SK-MEL-5 (cell line): ENCODE measurements around the gene ERBB4. TPM values are rescaled to one million over a fixed set of nuclear protein-coding genes. Genes with fewer than 3 reads are reported as not detected.
"Not testable (repeated sequence)": the region's sequence is repeated elsewhere in the genome, so short reads cannot be mapped to it uniquely, and the experiment has no call there.

Experiments used
- DNase-seq: peaks from one replicate; pipeline ENCODE4 v3.0.0-alpha.2; 2016; ENCODE audit warnings: low read depth, low spot score
- in situ Hi-C: cut with HindIII; loops from 2 replicates; pipeline ENCODE4 v1.10.0; 2016; ENCODE audit warnings: low sequenced_read_pairs, high pct_unique_total_duplicates, low pct_unique_long_range_greater_than_20kb
- total RNA-seq: library from RNA; depleted of rRNA; stranded (reverse); fragments of >200 nt; shearing (Covaris generic); gene quantifications from 2 replicates; pipeline ENCODE4 v1.2.3, GENCODE V29; 2014

The ERBB4 gene
- total RNA-seq, 1 experiment from 2014 or later: 0.32 TPM

DNA sequence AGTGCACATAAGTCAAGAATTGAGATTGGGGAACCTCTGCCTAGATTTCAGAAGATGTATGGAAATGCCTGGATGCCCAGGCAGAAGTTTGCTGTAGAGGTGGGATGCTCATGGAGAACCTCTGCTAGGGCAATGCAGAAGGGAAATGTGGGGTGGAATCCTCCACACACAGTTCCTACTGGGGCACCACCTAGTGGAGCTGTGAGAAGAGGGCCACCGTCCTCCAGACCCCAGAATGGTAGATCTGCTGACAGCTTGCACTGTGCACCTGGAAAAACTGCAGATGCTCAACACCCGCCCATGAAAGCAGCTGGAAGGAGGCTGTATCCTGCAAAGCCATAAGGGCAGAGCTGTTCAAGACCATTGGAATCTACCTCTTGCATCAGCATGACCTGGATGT is 71.1 kb downstream of the ERBB4 start:
- in situ Hi-C loops, DNase-seq: not testable (repeated sequence)

GRCh38 chr2:212465456-212465855 is 73.1 kb downstream of the ERBB4 start:
- in situ Hi-C loops: no loop called here
- no peak for DNase-seq

DNA sequence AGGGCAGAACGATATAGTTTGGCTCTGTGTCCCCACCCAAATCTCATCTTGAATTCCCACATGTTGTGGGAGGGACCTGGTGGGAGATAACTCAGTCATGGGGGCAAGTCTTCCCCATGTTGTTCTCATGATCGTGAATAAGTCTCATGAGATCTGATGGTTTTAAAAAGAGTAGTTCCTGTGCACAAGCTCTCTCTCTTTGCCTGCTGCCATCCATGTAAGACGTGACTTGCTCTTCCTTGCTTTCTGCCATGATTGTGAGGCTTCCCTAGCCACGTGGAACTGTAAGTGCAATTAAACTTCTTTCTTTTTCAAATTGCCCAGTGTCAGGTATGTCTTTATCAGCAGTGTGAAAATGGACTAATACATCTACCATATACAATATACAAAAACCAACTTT is 76.9 kb downstream of the ERBB4 start:
- DNase-seq, in situ Hi-C loops: not testable (repeated sequence)

DNA sequence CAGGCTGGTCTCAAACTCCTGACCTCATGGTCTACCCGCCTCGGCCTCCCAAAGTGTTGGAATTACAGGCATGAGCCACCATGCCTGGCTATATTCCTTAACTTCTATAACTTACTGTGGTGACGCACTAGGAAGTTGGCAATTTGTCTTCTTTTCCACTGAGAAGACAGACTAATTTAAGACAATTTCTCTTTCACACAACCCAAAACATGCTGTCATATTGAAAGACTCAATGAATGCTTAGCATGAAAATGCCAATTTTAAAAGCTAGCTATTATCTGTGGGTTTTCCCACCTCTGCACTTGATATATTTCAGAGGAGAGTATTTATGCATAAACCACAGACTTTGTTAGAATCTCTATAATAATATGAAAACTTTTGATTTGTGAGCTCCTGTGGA is 84.5 kb downstream of the ERBB4 start:
- DNase-seq: no peak
- in situ Hi-C loops: no loop called here

GRCh38 chr2:212451786-212452231 is 86.8 kb downstream of the ERBB4 start:
- peak; percentile 79 for DNase-seq
- in situ Hi-C loops: no loop called here

GRCh38 chr2:212448698-212449097 is 89.9 kb downstream of the ERBB4 start:
- no peak for DNase-seq
- in situ Hi-C loops: no loop called here

GRCh38 chr2:212441821-212442220 is 96.8 kb downstream of the ERBB4 start:
- DNase-seq: no peak
- in situ Hi-C loops: no loop called here

- in situ Hi-C loops: no loop called here
- DNase-seq: no peak
Observed at GRCh38 chr2:212441141-212441540, 97.5 kb downstream of the ERBB4 start.

DNA sequence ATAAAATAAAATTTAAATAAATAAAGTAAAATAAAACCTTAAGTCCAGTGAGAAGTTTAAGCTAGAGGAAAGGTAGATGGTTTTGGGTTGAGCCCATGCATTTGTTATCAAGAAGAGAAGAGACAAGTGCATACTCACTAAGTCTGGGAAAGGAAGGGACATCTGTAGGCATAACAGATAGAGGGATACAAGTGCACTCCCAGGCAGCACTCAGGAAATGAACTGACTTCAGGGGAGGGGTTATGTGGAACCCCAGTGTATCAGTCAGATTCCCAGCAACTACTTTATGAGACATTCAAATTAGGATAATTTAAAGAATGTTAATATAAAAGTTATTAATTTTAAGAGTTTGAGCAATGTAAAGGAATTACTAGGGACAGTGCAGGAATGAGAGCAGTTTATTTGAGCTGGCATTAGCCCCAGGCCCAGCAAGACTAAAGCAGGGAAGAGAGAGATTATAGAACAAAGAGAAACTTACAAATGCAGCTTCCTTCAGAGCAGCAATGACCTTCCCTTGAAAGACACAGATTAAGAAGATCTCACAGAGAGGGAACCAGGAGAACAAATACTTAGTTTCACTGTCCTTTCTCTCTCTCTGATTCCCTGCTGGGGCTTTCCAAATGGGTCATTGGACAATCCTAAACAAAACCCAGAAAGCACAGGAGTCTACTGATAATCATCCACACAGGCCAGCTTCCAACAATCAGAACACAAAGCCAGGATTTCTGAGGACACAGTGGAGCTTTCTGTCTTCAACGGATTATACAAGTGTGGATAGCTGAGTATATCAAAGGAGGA is 109.7 kb downstream of the ERBB4 start:
- peak; percentile 22 for DNase-seq
- in situ Hi-C loops: no loop called here

GRCh38 chr2:212427638-212428037 is 111.0 kb downstream of the ERBB4 start:
- no peak for DNase-seq
- in situ Hi-C loops: no loop called here

GRCh38 chr2:212426637-212427412 is 111.8 kb downstream of the ERBB4 start:
- in situ Hi-C loops: no loop called here
- no peak for DNase-seq

DNA sequence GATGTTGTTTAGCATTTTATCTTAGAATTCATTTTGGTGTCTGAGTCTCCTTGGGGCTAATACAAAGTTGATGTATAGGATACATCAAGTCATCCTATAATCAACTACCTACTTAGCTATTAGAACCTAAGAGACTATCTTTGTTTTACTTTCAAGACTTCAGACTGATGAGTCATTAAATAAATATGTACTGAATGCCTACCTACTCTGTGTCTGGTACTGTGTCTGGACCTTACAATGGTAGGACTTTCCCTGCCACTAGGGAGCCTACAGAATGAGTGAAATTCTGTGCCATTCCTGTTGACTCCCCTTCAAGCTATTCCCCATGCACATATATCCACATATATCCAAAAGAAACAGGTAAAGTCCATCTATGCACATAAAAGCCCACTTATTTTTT is 114.5 kb downstream of the ERBB4 start:
- no peak for DNase-seq
- in situ Hi-C loops: no loop called here

- in situ Hi-C loops: no loop called here
- no peak for DNase-seq
Observed at GRCh38 chr2:212423089-212423488, 115.5 kb downstream of the ERBB4 start.

- no peak for DNase-seq
Observed at GRCh38 chr2:212421556-212422334, 116.9 kb downstream of the ERBB4 start.

DNA sequence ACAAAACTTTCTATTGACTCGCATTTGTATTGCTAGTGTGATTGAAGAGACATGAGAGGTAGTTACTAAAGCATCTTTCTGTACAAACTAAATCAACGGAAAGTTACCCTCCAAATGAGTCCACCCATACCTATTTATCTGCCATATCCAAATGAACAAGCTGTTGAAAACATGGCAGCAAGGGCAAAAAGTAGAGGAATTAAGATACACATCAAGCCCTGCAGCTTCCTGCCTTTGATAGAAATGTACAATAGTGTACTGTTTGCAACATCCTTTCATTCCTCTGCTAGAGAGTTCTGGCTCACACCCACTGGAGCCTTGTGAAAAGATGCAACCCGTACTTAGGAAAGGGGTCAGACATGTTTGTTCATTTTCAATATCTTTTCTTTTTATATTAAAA is 122.5 kb downstream of the ERBB4 start:
- DNase-seq: peak; percentile 72
- in situ Hi-C loops: no loop called here

More at GRCh38 chr2:212421556-212422334, 116.9 kb downstream of the ERBB4 start:
- in situ Hi-C loops: no loop called here

- no peak for DNase-seq
- in situ Hi-C loops: no loop called here
Observed at GRCh38 chr2:212414767-212415211, 123.8 kb downstream of the ERBB4 start.

DNA sequence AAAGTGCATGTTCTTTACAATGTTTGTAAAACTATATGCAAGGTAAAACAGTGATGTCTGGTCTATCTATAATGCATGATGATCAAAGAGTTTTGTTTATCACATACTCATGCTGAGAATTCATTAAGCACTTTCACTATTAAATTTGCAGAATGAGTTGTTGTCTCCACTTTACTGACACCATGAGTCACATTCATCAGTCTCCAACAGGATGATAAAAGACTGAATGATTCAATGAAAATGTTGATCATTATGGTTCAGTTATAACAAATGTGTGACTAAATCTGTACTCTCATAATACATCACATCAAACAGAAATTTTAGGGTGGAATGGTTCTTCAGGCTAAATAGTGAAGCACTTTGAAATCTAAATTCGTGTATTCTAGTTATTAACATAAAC is 129.0 kb downstream of the ERBB4 start:
- DNase-seq: no peak
- in situ Hi-C loops: no loop called here

DNA sequence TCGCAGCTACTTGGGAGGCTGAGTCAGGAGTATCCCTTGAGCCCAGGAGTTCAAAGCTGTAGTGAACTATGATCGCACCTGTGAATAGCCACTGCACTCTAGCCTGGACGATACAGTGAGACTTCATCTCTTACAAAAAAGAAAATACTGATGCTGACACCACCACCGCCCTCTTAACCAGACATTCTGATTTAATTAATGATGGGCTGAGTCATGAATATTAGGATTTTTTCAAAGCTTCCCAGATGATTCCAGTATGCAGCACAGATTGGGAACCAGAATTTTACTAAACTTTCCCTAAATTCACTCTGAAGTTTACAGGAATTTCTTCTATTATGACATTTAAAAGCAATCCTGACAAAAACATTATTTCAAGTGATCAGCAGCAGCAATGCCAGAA is 130.1 kb downstream of the ERBB4 start:
- in situ Hi-C loops: no loop called here

More for the DNA sequence above, 130.1 kb downstream of the ERBB4 start:
- no peak for DNase-seq
